Dendritic cell treated with granulocyte-macrophage colony-stimulating factor and Interleukin-4, amounts not matched to agents 40 ng/mL and 50 ng/mL, for 4 days (primary cell): ENCODE results near the gene CLEC3B.
A peak's percentile ranks its signal among the peaks of the same experiment; 100 is the strongest.

Source experiments
- H3K27ac Mint-ChIP-seq: one replicate; pipeline ENCODE4 v1.8.0; 2022; ENCODE audit warnings: mild to moderate bottlenecking, mixed read lengths
- H3K27me3 Mint-ChIP-seq: one replicate; pipeline ENCODE4 v1.8.0; 2022; ENCODE audit warnings: mild to moderate bottlenecking, mixed read lengths
- H3K36me3 Mint-ChIP-seq: one replicate; pipeline ENCODE4 v1.8.0; 2022; ENCODE audit warnings: low read depth, mixed read lengths
- H3K4me1 Mint-ChIP-seq: one replicate; pipeline ENCODE4 v1.8.0; 2022; ENCODE audit warnings: low read depth, mixed read lengths
- H3K4me3 Mint-ChIP-seq: one replicate; pipeline ENCODE4 v1.8.0; 2022; ENCODE audit warnings: mild to moderate bottlenecking, moderate library complexity, mixed read lengths
- H3K9me3 Mint-ChIP-seq: one replicate; pipeline ENCODE4 v1.8.0; 2022; ENCODE audit warnings: mixed read lengths
- intact Hi-C: fragments of 100-400 bp; cut with micrococcal nuclease; formaldehyde crosslinking; loops from one replicate; pipeline ENCODE4 v1.15.0; 2022

CLEC3B gene

DNA sequence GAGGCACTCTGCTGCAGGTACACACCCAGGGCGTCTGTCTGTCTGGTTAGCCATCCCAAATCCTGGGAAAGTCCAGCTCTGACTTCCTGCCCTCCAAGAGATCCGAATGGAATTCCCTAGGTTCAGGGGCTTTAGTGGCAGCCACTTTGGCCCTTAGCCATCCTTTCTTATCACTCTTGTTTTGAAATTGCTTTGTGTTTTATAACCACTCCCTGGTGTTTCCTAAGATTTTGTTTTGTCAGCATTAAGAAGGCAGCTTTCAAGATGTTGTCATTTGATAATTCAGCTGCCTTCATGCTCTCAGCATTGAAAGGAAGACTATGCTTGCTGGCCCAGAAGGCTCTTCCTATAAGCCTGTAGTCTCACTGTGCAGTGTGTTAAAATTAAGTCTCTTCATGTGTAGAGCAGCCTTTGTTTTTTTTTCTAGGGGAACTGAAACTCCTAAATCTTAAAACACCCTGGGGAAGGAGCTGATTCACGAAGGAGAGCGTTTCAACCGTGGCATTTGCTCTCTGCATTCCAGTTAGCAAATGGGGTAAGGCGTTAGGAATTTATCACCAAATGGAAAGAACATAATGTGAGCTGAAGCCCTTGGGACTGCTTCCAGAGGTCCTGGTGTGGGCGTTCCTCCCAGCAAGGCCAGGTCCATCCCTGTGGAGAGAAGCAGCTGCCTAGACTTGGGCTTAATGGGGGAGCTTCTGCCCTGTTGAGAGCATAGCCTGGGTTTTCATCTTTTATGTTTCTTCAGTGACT lies 14.2 kb upstream of the CLEC3B start:
- H3K9me3 Mint-ChIP-seq, result no peaks in the 10 kb centered on the region
- peaks cover 37% of the 10 kb centered on the region for H3K4me1 Mint-ChIP-seq
- intact Hi-C loops, result no loop called here
- peak overlapping the region; percentile 88 for H3K27ac Mint-ChIP-seq
- H3K27me3 Mint-ChIP-seq, result no peaks in the 10 kb centered on the region
- H3K36me3 Mint-ChIP-seq, result peaks cover 56% of the 10 kb centered on the region
- no peak overlapping the region for H3K4me3 Mint-ChIP-seq

DNA sequence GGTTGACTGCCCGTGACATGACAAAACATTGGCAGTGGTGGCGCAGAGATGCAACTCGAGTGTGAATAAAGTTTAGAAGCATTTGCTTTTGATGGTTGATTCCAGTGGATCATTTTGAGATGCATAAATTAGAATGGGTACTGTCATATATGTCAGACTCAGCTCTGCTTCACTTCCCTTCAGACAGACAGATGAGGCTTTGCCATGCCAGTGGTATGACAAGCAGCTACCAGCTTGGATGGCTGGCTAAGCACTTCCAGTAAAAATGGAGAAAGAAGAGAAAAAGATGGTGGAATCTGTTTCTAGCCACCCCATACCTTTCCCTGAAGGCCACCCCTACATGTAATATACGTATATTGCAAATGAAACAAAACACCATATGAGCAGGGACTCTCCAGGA lies 13.5 kb upstream of the CLEC3B start:
- intact Hi-C loops, result no loop called here
- Mint-ChIP-seq H3K27ac (peak overlapping the region; percentile 88), H3K4me3 (no peak overlapping the region), H3K36me3 (peaks cover 50% of the 10 kb centered on the region), H3K9me3 (no peaks in the 10 kb centered on the region), H3K4me1 (peaks cover 37% of the 10 kb centered on the region), H3K27me3 (no peaks in the 10 kb centered on the region)

DNA sequence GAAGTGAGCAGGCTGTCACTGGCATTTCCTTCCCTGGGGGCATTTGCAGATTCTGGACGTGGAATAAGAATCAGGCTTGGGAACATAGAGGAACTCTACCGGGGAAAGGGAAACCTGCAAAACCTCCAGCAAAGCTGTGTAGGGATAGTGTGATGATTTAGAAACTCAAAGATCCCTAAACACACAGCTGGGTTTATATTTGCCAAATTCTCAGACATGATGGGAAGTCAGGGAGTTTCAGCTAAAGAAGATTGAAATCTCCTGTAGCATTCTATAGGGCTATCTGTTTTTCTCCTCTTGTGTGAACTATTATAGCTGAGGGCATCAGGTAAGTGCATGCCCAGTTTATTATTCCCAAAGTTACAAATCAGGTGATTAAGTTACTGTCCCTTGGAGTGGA lies 9.2 kb upstream of the CLEC3B start:
- H3K36me3 Mint-ChIP-seq, result peaks cover 28% of the 10 kb centered on the region
- intact Hi-C loops, result no loop called here

DNA sequence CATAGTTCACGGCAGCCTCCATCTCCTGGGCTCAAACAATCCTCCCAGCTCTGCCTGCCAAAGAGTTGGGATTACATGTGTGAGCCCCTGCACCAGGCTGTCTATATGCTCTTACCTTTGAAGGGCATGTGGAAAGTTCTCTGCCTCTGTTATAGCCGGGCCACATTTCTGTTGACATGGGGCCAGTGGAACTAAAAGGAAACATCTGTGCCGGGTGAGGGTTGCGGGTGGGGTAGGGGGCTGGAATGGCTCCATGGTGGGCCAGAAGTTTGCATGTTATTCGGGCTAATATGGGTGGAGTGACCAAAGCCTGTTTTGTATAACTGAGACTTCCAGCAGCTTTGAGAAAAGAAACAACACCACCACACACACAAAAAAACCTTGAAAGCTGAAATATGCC lies 8.3 kb upstream of the CLEC3B start:
- Mint-ChIP-seq H3K36me3 (peaks cover 21% of the 10 kb centered on the region), H3K27ac (no peak overlapping the region), H3K27me3 (no peaks in the 10 kb centered on the region), H3K4me1 (peaks cover 19% of the 10 kb centered on the region), H3K4me3 (no peak overlapping the region), H3K9me3 (no peaks in the 10 kb centered on the region)
- intact Hi-C loops, result no loop called here

More for the DNA sequence above, 9.2 kb upstream of the CLEC3B start:
- no peak overlapping the region for H3K27ac Mint-ChIP-seq
- H3K4me1 Mint-ChIP-seq, result peaks cover 28% of the 10 kb centered on the region
- H3K9me3 Mint-ChIP-seq, result no peaks in the 10 kb centered on the region
- H3K27me3 Mint-ChIP-seq, result no peaks in the 10 kb centered on the region
- no peak overlapping the region for H3K4me3 Mint-ChIP-seq

DNA sequence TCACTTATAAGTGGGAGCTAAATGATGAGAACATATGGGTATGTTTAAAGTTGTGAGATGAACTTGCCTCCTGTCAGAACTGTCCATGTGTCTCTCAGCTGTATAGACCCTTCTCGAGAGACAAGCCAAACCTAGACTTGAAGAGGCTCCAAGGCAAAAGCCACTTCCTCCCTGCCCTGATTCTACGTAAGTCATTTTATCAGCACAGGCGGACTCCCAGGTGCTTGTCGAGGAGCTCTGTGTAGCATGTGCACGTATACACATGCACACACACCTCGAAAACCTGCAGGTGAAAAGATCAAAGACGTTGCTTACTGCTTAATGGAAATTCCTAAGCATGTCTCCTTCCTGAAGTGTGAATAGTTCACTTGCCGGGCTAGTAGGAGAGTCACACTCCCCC lies 5.6 kb upstream of the CLEC3B start:
- Mint-ChIP-seq H3K27ac (no peak overlapping the region), H3K9me3 (no peaks in the 10 kb centered on the region), H3K4me1 (peaks cover 28% of the 10 kb centered on the region), H3K36me3 (peaks cover 7% of the 10 kb centered on the region), H3K4me3 (no peak overlapping the region), H3K27me3 (no peaks in the 10 kb centered on the region)
- intact Hi-C loops, result no loop called here

DNA sequence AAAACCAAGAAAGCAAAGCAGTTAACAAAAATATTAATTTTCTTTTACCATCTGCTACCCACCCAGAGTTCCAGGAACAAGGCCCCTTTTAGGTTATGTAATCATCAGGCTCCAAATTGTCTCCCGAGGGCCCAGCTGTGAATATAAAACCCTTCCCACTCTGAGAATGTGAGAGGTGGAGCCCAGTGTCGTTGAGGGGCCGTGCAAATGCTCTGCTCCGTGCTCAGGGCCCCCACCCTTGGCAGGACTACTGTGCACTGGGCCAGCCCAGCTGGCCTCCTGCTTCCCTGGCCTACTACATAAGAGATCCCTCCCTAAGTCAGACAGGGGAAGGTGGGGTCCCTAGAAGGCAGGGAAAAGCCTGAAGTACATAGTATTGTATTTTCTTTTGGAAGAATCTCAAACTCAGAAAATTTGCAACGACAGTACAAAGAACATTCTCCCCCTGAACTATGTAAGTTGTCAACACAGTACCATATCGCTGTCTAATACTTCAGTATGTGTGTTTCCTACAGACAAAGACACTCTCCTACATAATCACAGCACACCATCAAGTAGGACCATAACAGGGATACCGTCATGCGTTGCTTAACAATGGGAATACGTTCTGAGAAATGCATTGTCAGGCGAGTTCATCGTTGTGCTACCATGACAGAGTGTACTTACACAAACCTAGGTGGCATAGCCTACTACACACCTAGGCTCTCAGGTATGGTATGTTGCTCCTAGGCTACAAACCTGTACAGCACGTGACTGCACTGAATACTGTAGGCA lies 4.4 kb upstream of the CLEC3B start:
- intact Hi-C loops, result no loop called here
- H3K4me3 Mint-ChIP-seq, result no peak overlapping the region
- peaks cover 5% of the 10 kb centered on the region for H3K27me3 Mint-ChIP-seq
- H3K27ac Mint-ChIP-seq, result peak overlapping the region; percentile 25
- H3K9me3 Mint-ChIP-seq, result no peaks in the 10 kb centered on the region
- H3K4me1 Mint-ChIP-seq, result peaks cover 40% of the 10 kb centered on the region
- peaks cover under 1% of the 10 kb centered on the region for H3K36me3 Mint-ChIP-seq

DNA sequence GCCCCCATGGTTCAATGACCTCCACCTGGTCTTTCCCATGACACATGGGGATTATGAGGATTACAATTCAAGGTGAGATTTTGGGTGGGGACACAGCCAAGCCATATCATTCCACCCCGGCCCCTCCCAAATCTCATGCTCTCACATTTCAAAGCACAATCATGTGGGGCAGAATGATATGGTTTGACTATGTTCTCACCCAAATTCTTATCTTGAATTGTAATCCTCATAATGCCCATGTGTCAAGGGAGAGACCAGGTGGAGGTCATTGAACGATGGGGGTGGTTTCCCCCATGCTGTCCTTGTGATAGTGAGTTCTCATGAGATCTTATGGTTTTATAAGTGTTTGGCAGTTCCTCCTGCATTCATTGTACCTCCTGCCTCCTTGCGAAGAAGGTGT lies 2.4 kb upstream of the CLEC3B start:
- H3K27me3 Mint-ChIP-seq, result peaks cover 9% of the 10 kb centered on the region
- peaks cover 45% of the 10 kb centered on the region for H3K4me1 Mint-ChIP-seq
- no peaks in the 10 kb centered on the region for H3K9me3 Mint-ChIP-seq
- intact Hi-C loops, result no loop called here
- no peak overlapping the region for H3K4me3 Mint-ChIP-seq
- H3K36me3 Mint-ChIP-seq, result no peaks in the 10 kb centered on the region
- H3K27ac Mint-ChIP-seq, result peak overlapping the region; percentile 86

DNA sequence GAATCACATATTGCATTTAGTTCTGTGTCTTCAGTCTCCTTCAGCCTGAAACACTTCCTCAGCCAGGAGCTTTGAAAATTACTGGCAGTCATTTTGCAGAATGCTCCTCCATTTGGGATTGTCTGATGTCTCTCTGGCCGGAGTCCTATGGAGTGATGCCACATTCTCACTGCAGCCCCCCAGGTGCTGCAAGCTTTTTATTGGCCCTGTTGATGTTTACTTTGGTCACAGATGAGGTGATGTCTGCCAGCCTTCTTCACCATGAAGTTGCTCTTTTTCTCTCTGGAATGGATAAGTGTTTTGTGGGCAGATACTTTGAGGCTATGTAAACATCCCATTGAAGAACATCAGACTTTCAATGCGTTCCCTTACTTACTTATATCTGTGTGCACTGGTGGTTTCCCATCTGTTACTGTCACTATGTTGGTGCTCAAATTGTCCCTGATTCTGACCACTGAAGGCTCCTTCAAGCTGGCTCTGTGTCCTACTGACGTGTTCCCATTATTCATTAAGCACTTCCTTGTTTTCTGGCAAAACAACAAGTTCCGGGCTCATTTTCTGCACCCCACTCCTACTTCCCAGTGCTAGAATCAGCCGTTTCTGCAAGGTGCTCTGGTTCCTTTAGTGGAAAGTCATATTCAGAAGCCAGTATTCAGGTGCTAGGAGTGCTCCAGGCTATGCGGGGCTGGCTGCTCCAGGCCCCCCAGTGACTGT lies 1.4 kb upstream of the CLEC3B start:
- H3K4me3 Mint-ChIP-seq, result no peak overlapping the region
- peaks cover 53% of the 10 kb centered on the region for H3K4me1 Mint-ChIP-seq
- peaks cover 9% of the 10 kb centered on the region for H3K27me3 Mint-ChIP-seq
- intact Hi-C loops, result no loop called here
- H3K9me3 Mint-ChIP-seq, result no peaks in the 10 kb centered on the region
- peak overlapping the region; percentile 86 for H3K27ac Mint-ChIP-seq
- H3K36me3 Mint-ChIP-seq, result no peaks in the 10 kb centered on the region

DNA sequence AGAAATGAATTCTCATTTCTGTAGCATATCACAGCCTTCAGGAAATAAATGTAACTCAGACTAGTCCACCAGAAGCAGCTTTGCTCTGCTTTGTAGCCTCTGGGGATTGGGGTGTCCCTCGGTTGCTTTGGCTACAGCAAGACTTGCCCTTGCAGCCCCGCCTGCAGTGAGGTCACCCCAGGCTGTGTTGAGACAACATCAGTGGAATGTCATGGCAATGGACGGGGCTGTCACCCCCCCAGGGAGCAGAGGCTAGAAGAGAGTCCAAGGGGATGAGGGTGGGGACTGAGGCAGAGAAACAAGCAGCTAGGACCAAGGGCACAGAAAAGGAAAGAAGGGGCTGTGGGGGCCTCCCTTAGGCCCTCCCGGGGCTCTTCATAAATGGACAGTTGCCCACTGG lies 854 bp downstream of the CLEC3B start:
- peak overlapping the region; percentile 86 for H3K27ac Mint-ChIP-seq
- H3K27me3 Mint-ChIP-seq, result peaks cover 9% of the 10 kb centered on the region
- intact Hi-C loops, result no loop called here
- H3K4me1 Mint-ChIP-seq, result peaks cover 52% of the 10 kb centered on the region
- H3K36me3 Mint-ChIP-seq, result no peaks in the 10 kb centered on the region
- H3K4me3 Mint-ChIP-seq, result no peak overlapping the region
- no peaks in the 10 kb centered on the region for H3K9me3 Mint-ChIP-seq

DNA sequence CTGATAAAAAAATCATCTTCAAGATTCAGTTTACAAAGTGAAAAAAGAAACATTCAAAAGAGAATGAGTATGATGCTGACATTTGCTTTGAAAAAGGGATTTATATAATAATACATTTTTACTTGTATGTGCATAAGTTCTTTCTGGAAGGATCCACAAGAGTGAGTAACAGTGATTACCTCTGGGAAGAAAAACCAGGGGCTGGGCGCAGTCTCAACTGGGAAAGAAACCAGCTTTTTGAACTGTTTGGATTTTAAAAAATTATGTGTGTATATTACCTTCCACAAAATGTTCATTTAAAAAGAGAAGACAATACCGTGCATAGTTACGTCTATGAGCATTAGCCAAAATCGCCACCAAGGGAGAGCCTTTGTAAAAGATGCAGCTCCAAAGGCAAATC lies 1.3 kb downstream of the CLEC3B start:
- Mint-ChIP-seq H3K9me3 (no peaks in the 10 kb centered on the region), H3K4me1 (peaks cover 56% of the 10 kb centered on the region), H3K36me3 (no peaks in the 10 kb centered on the region), H3K4me3 (no peak overlapping the region), H3K27ac (peak overlapping the region; percentile 86), H3K27me3 (peaks cover 9% of the 10 kb centered on the region)
- intact Hi-C loops, result no loop called here

DNA sequence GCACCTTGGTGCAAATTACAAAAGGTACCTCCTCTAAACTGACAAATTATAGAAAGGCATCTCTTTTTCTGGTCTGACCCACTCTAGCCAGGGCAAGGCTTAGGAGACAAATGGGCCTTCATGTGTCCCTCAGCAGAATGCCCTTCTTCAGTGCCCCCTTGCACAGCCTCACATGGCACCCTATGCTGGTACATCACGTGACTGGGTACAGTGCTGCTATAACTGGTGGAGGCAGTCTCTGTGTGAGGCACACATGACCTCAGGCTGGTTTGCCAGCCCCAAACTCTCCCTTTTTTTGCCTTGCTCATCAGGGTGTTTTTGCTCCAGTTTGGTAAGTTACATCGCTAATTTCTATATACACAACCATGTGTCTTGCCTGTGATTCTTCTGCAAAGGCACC lies 3.1 kb downstream of the CLEC3B start:
- Mint-ChIP-seq H3K4me1 (peaks cover 74% of the 10 kb centered on the region), H3K27me3 (peaks cover 9% of the 10 kb centered on the region)

DNA sequence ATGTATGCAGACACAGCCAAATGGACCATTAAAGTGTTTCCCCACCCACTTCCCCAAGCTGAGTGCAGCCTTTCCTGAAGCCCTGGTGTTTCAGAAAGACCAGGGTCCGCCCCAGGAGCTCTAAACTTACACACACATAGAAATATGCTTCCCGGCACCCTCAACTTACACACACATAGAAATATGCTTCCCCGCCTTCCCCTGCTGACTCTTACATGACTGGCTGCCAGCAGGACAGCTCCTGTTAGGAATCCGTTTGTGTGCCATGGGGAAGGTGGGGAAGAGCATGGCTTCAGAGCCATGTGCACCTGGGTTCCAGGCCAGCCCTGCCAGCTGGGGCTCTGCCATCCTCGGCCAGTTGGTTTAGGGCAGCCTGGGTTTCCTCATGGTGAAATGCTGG lies 3.6 kb downstream of the CLEC3B start:
- H3K4me1 Mint-ChIP-seq, result peaks cover 74% of the 10 kb centered on the region
- intact Hi-C loops, result loop anchor here (10.0 kb wide), 1 partner anchor 635 kb away; no protein-coding TSS in a partner anchor
- H3K9me3 Mint-ChIP-seq, result no peaks in the 10 kb centered on the region
- peaks cover 9% of the 10 kb centered on the region for H3K27me3 Mint-ChIP-seq
- H3K36me3 Mint-ChIP-seq, result no peaks in the 10 kb centered on the region
- peak overlapping the region; percentile 50 for H3K27ac Mint-ChIP-seq
- no peak overlapping the region for H3K4me3 Mint-ChIP-seq

More for the DNA sequence above, 3.1 kb downstream of the CLEC3B start:
- H3K36me3 Mint-ChIP-seq, result no peaks in the 10 kb centered on the region
- no peak overlapping the region for H3K4me3 Mint-ChIP-seq
- no peaks in the 10 kb centered on the region for H3K9me3 Mint-ChIP-seq
- peak overlapping the region; percentile 50 for H3K27ac Mint-ChIP-seq
- intact Hi-C loops, result no loop called here

DNA sequence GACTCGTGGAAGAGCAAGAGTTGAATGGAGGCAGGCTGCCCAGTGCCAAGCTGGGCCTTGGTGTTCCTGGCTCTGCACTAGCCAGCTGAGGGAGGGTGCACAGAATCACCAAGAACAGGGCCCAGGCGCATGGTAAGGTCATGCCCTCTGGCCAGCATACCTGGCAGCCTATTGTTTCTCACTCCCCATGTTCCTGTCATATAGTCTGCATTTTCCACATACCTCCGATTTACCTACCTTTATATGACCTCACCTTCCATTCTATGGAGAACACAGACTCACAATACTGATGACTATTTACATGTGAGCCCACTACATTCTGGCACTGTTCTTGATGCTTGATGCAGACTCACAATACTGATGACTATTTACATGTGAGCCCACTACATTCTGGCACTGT lies 5.4 kb downstream of the CLEC3B start:
- intact Hi-C loops, result loop anchor here (10.0 kb wide), 1 partner anchor 633 kb away; no protein-coding TSS in a partner anchor
- Mint-ChIP-seq H3K27me3 (peaks cover 8% of the 10 kb centered on the region), H3K4me1 (peaks cover 74% of the 10 kb centered on the region)

DNA sequence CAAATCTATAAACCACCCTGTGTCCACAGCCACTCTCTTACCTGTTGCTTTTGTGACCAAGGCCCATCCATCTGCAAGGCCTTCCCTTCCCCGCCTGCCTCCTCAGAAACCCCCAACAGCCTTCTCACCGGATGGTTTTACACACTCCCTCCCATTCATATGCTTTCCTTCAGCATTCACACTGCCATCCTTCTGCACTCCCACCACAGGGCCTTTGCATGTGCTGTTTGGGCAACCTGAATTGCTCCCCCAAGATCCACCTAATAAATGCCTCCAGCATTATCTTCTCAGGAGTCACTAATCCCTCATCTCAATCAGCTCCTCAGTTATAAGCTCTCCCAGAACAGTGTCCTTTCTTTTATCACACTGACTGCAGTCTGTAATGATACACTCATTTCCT lies 6.0 kb downstream of the CLEC3B start:
- peaks cover 74% of the 10 kb centered on the region for H3K4me1 Mint-ChIP-seq
- no peaks in the 10 kb centered on the region for H3K9me3 Mint-ChIP-seq
- peak overlapping the region; percentile 26 for H3K27ac Mint-ChIP-seq
- peaks cover 2% of the 10 kb centered on the region for H3K27me3 Mint-ChIP-seq
- intact Hi-C loops, result loop anchor here (10.0 kb wide), 1 partner anchor 633 kb away; no protein-coding TSS in a partner anchor
- no peaks in the 10 kb centered on the region for H3K36me3 Mint-ChIP-seq
- H3K4me3 Mint-ChIP-seq, result no peak overlapping the region

More for the DNA sequence above, 5.4 kb downstream of the CLEC3B start:
- no peak overlapping the region for H3K4me3 Mint-ChIP-seq
- no peak overlapping the region for H3K27ac Mint-ChIP-seq
- H3K36me3 Mint-ChIP-seq, result no peaks in the 10 kb centered on the region
- H3K9me3 Mint-ChIP-seq, result no peaks in the 10 kb centered on the region
